WI38 (cell line): ENCODE results near the gene TBX21.

Experiments
- H3K4me3 ChIP-seq: 2 replicates; pipeline ENCODE4 v1.5.1; 2011; ENCODE audit warnings: low read depth, mild to moderate bottlenecking, control low read depth, low read length
- TF ChIP-seq, protein P1 (sequence below): IDR thresholded peaks from 2 replicates; pipeline ENCODE4 v1.5.1; 2012; ENCODE audit warnings: low read depth, mild to moderate bottlenecking, control low read depth, low read length

The TBX21 gene

DNA sequence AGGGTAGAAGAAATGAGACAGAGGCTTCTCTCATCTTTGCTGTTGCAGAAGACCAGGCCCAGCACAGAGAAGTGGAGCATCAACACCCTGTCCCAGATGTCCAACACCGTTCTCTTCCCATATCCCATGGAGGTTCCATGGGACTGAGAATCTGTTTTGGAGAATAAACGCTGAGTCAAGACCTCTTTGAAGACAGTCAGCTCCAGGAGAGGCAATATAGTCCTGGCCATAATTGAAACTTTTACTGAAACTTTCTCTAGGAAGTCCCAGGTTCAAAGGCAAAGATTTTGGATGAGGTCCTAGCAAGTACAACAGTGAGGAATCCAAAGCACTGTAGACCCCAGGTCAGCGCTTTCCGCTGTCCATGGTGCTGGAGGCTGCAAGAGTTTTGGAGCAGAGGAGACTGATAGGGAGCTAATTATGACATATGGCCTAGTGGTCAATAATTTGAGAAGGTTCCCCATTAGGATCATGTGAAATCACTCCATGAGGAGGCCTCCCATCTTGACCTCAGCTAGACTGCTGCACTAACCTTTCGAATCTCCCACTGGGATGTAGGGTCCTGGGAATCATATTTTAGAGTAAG lies 52.6 kb downstream of the TBX21 start:
- TF ChIP-seq, protein P1, sequence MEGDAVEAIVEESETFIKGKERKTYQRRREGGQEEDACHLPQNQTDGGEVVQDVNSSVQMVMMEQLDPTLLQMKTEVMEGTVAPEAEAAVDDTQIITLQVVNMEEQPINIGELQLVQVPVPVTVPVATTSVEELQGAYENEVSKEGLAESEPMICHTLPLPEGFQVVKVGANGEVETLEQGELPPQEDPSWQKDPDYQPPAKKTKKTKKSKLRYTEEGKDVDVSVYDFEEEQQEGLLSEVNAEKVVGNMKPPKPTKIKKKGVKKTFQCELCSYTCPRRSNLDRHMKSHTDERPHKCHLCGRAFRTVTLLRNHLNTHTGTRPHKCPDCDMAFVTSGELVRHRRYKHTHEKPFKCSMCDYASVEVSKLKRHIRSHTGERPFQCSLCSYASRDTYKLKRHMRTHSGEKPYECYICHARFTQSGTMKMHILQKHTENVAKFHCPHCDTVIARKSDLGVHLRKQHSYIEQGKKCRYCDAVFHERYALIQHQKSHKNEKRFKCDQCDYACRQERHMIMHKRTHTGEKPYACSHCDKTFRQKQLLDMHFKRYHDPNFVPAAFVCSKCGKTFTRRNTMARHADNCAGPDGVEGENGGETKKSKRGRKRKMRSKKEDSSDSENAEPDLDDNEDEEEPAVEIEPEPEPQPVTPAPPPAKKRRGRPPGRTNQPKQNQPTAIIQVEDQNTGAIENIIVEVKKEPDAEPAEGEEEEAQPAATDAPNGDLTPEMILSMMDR, result no peak
- H3K4me3 ChIP-seq, result no peak overlapping the region

DNA sequence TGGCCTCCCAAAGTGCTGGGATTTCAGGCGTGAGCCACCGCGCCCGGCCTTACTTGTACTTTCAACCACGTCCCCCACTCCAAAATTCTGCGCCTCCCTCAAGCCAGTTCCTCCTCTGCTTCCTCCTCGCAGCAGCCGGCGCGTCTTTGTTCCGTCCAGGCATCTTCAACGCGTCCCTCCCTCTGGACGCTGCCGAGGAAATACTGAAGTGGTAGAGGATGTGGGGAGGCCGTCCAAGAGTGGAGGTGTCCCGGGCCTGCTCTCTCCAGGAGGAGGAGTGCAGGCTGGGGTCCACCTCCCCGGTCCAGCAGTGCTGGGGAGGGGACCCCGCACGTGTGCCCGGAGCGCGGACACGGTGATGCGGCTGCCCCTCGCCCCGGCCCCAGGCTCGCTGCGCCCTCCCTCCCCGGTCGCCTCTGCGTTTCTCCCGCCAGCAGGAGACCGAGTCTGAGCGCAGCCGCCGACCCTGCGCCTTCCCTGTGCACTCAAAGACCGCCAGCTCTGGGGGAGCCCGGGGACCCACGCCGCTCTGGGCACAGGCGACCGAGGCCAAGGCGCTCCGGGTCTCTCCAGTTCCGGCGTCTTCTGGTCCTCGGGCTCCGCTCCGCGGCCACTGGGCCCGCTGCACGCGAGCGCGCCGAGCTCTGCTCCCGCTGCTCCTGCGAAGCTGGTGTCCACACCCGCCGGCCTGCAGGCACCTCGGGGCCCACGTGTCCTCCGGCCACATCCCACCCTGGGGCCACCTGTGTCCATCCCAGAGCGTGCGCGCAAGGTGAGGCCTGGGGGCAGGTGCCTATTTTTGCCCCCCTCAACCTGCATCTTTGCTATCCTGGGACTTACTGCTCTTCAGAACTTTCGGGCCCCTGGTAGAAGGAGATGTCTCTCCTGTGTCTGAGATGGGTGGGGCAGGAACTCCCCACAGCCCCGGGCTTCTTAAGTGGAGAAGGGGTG lies 56.9 kb downstream of the TBX21 start:
- peak overlapping the region; percentile 32 for H3K4me3 ChIP-seq

GRCh38 chr17:47791025-47791424 lies 58.0 kb downstream of the TBX21 start:
- TF ChIP-seq, protein P1, result no peak
- H3K4me3 ChIP-seq, result no peak overlapping the region

More for the DNA sequence above, 56.9 kb downstream of the TBX21 start:
- TF ChIP-seq, protein P1, result peak; percentile 44; the same call in 1 of the 2 replicates

DNA sequence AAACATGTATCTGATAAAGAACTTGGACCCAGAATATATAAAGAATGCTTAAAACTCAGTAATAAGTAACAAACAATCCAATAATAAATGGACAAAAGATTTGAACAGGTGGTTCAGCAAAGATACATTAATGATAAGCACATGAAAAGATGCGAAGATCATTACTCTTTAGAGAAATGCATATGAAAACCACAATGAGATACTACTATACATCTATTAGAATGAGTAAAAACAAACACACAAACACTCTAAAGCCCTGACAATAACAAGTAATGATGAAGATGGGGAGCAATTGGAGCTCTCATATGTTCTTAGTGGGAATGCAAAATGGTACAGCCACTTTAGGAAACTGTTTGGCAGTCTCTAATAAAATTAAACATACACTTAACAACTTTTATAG lies 59.4 kb downstream of the TBX21 start:
- H3K4me3 ChIP-seq, result no peak overlapping the region
- TF ChIP-seq, protein P1, result no peak

DNA sequence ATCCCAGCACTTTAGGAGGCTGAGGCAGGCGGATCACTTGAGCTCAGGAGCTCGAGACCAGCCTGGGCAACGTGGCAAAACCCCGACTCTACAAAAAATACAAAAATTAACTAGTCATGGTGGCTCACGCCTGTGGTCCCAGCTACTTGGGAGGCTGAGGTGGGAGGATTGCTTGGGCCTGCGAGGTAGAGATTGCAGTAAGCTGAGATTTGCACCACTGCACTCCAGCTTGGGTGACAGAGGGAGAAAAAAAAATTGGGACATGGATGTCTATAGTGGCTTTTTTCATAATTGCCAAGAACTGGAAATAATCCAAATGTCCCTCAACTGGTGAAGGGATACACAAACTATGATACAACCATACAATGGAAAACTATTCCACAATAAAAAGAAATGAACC lies 59.9 kb downstream of the TBX21 start:
- TF ChIP-seq, protein P1, result no peak
- no peak overlapping the region for H3K4me3 ChIP-seq
